Gastrocnemius medialis (tissue), 4 donors: ENCODE measurements around the gene CACUL1. TPM values are rescaled to one million over a fixed set of nuclear protein-coding genes. Genes with fewer than 3 reads are reported as not detected.
A peak's percentile ranks its signal among the peaks of the same experiment; 100 is the strongest.
"Not testable (repeated sequence)": the region's sequence is repeated elsewhere in the genome, so short reads cannot be mapped to it uniquely, and the experiment has no call there.

Experiments used
- ATAC-seq, 2 donors: fragments of 150-250 bp; one replicate each; pipeline ENCODE4 v1.9.1; 2016
- DNase-seq, 2 donors: peaks; one replicate each; pipeline ENCODE4 v3.0.0-alpha.2; 2019
- H3K27ac ChIP-seq, 4 donors: fragments of 200-600 bp; sonication (generic); 1 replicate in 1 of 4; 2 replicates in 3 of 4; pipeline ENCODE4 v1.5.1; 2016 to 2018; ENCODE audit warnings: mild to moderate bottlenecking in 2 of 4, moderate library complexity in 1 of 4
- H3K27me3 ChIP-seq, 3 donors: fragments of 200-600 bp; sonication (generic) in 2 of 3; 1 replicate in 1 of 3; 2 replicates in 2 of 3; pipeline versions ENCODE4 v1.5.1 to v1.6.0; 2016 to 2019; ENCODE audit warnings: mild to moderate bottlenecking in 1 of 3, moderate library complexity in 1 of 3
- H3K36me3 ChIP-seq, 2 donors: fragments of 200-600 bp; sonication (generic) in 1 of 2; one replicate each; pipeline ENCODE4 v1.5.1; 2017 to 2018
- H3K4me1 ChIP-seq, 2 donors: fragments of 200-600 bp; sonication (generic) in 1 of 2; one replicate each; pipeline ENCODE4 v1.5.1; 2016 to 2017; ENCODE audit warnings: mild to moderate bottlenecking in 2 of 2
- H3K4me3 ChIP-seq, 4 donors: fragments of 200-600 bp; sonication (generic) in 3 of 4; 1 replicate in 1 of 4; 2 replicates in 3 of 4; pipeline ENCODE4 v1.5.1; 2016 to 2019; ENCODE audit warnings: mild to moderate bottlenecking in 2 of 4
- H3K9me3 ChIP-seq, 3 donors: fragments of 200-600 bp; sonication (generic) in 2 of 3; 1 replicate in 1 of 3; 2 replicates in 2 of 3; pipeline ENCODE4 v1.5.1; 2016 to 2019
- POLR2A ChIP-seq, 2 donors: fragments of 450-650 bp; IDR thresholded peaks; one replicate each; pipeline ENCODE4 v1.6.1; 2017; ENCODE audit warnings: antibody characterized with exemption in 2 of 2, mild to moderate bottlenecking in 2 of 2, moderate library complexity in 2 of 2
- in situ Hi-C, 4 donors: fragments of 200-750 bp; cut with MboI; loops; one replicate each; pipeline versions ENCODE4 v1.15.0 to v1.8.0; 2017; ENCODE audit warnings: low sequenced_read_pairs in 4 of 4
- intact Hi-C: fragments of 100-400 bp; cut with DNase I; formaldehyde crosslinking; loops from one replicate; pipeline ENCODE4 v1.15.1; 2023; ENCODE audit warnings: low total_unique reads
- total RNA-seq, 4 donors: library from RNA; depleted of rRNA; stranded (reverse); fragments of >200 nt; gene quantifications; one replicate each; pipeline versions ENCODE4 v1.1.0 to v1.2.3, GENCODE V29; 2016
- TF ChIP-seq, protein P1 (sequence below), 5 experiments: fragments of 450-650 bp in 3 of 5; fragments of 200-600 bp in 2 of 5; sonication (generic) in 2 of 5; IDR thresholded peaks in 4 of 5; conservative IDR thresholded peaks in 1 of 5; 1 replicate in 4 of 5; 2 replicates in 1 of 5; pipeline ENCODE4 v1.5.1; 2016 to 2019; ENCODE audit warnings: antibody characterized with exemption in 5 of 5, mild to moderate bottlenecking in 3 of 5, moderate library complexity in 3 of 5

CACUL1 gene
- total RNA-seq, 4 donors from 2014 or later, result 28.5 to 59.5 (median 38.2) TPM

DNA sequence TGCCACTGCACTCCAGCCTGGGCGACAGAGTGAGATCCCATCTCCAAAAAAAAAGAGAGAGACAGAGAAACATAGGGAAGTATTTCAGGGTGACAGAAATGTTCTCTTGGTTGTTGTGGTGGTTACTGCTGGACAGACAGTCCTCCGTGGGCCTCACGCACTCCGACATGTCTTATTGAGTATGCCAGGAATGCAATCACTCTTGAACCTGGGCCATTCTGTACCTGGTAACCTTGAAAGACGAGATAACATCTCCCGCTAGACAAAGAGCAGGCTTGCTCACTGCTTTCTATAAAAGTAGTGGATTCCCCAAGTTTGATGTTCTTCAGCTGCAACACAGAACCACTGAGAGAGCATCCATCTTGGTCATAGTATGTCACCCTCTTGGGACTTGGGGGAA is 6.7 kb downstream of the CACUL1 start:
- Histone ChIP-seq H3K4me3 (no peak overlapping the region), H3K36me3 (no peaks in the 10 kb centered on the region), H3K27ac (no peak overlapping the region), H3K9me3 (no peaks in the 10 kb centered on the region), H3K4me1 (peaks cover 70 to 77% of the 10 kb centered on the region in 2 donors), H3K27me3 (no peaks in the 10 kb centered on the region)
- in situ Hi-C loops (no loop called here), intact Hi-C loops (no loop called here)
- ATAC-seq, result no peak
- TF ChIP-seq, protein P1, sequence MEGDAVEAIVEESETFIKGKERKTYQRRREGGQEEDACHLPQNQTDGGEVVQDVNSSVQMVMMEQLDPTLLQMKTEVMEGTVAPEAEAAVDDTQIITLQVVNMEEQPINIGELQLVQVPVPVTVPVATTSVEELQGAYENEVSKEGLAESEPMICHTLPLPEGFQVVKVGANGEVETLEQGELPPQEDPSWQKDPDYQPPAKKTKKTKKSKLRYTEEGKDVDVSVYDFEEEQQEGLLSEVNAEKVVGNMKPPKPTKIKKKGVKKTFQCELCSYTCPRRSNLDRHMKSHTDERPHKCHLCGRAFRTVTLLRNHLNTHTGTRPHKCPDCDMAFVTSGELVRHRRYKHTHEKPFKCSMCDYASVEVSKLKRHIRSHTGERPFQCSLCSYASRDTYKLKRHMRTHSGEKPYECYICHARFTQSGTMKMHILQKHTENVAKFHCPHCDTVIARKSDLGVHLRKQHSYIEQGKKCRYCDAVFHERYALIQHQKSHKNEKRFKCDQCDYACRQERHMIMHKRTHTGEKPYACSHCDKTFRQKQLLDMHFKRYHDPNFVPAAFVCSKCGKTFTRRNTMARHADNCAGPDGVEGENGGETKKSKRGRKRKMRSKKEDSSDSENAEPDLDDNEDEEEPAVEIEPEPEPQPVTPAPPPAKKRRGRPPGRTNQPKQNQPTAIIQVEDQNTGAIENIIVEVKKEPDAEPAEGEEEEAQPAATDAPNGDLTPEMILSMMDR (IDR thresholded peaks at IDR 0.05 in 4 of 5, conservative IDR thresholded peaks at IDR 0.05 in 1 of 5), result no peak
- no peak for TF ChIP-seq POLR2A (IDR thresholded peaks at IDR 0.05)
- DNase-seq, result no peak

DNA sequence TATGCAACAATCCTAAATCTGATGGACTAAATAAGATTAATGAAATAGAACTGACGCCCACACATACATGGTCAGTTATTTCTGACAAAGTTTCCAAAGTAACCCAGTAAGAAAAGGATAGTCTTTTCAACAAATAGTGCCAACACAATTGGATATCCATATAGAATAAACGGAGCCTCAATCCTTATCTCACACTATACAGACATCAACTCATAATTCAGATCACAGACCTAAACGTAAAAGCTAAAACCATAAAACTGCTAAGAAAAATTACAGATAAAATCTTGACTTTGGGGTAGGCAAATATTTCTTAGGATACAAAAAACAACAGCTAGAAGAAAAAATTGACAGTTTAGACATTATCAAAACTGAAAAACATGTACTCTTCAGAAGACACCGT is 8.5 kb downstream of the CACUL1 start:
- DNase-seq (no peak), ATAC-seq (no peak)
- no peaks in the 10 kb centered on the region for H3K36me3 ChIP-seq
- no peaks in the 10 kb centered on the region for H3K9me3 ChIP-seq
- no peak overlapping the region for H3K4me3 ChIP-seq
- H3K27ac ChIP-seq, result peak overlapping the region in 1 of 4 donors; percentile 12
- in situ Hi-C loops, result no loop called here
- TF ChIP-seq POLR2A (IDR thresholded peaks at IDR 0.05), result no peak
- TF ChIP-seq, protein P1 (IDR thresholded peaks at IDR 0.05 in 4 of 5, conservative IDR thresholded peaks at IDR 0.05 in 1 of 5), result no peak
- no peaks in the 10 kb centered on the region for H3K27me3 ChIP-seq
- H3K4me1 ChIP-seq, result peaks cover 70 to 77% of the 10 kb centered on the region in 2 donors
- intact Hi-C loops, result no loop called here

DNA sequence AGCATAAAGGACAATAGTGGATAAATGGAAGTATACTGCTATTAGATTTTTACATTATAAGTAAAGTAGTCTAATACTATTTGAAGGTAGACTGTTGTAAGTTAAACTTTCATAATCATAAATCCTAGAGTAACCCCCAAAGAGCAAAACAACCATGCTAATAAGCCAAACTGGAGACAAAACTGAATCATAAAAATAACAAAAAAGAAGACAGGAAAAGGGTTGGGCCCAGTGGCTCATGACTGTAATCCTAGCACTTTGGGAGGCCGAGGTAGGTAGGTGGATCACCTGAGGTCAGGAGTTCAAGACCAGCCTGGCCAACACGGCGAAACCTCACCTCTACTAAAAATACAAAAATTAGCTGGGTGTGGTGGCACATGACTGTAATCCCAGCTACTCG is 9.7 kb downstream of the CACUL1 start:
- no peak for TF ChIP-seq POLR2A (IDR thresholded peaks at IDR 0.05)
- TF ChIP-seq, protein P1 (IDR thresholded peaks at IDR 0.05 in 4 of 5, conservative IDR thresholded peaks at IDR 0.05 in 1 of 5), result no peak
- Histone ChIP-seq H3K9me3 (no peaks in the 10 kb centered on the region), H3K36me3 (no peaks in the 10 kb centered on the region), H3K27me3 (no peaks in the 10 kb centered on the region), H3K4me3 (no peak overlapping the region), H3K4me1 (peaks cover 65 to 68% of the 10 kb centered on the region in 2 donors), H3K27ac (peak overlapping the region; percentile 37 to 78 (median 54))
- DNase-seq (no peak), ATAC-seq (no peak)
- intact Hi-C loops, result no loop called here
- in situ Hi-C loops, result no loop called here

DNA sequence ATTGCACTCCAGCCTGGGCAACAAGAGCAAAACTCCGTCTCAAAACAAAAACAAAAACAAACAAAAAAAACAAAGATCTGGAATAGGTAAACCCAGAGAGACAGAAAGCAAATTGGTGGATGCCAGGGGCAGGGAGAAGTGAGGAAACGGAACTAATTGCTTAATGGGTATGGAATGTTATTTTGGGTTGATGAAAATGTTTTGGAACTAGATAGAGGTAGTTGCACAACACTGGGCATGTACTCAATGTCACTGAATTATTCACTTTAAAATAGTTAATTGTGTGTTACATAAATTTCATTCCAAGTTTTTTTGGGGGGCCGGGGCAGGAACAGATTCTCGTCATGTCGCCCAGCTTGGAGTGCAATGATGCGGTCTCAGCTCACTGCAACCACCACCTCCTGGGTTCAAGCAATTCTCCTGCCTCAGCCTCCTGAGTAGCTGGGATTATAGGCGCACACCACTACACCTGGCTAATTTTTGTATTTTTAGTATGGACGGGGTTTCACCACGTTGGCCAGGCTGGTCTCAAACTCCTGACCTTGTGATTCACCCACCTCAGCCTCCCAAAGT is 10.3 kb downstream of the CACUL1 start:
- intact Hi-C loops, DNase-seq, in situ Hi-C loops, H3K4me3 ChIP-seq, H3K27me3 ChIP-seq, H3K36me3 ChIP-seq, H3K9me3 ChIP-seq: not testable (repeated sequence)
- Histone ChIP-seq H3K4me1 (peaks cover 65 to 72% of the 10 kb centered on the region in 2 donors), H3K27ac (peak overlapping the region; percentile 37 to 78 (median 54))
- ATAC-seq, result peak; percentile 73 to 88

DNA sequence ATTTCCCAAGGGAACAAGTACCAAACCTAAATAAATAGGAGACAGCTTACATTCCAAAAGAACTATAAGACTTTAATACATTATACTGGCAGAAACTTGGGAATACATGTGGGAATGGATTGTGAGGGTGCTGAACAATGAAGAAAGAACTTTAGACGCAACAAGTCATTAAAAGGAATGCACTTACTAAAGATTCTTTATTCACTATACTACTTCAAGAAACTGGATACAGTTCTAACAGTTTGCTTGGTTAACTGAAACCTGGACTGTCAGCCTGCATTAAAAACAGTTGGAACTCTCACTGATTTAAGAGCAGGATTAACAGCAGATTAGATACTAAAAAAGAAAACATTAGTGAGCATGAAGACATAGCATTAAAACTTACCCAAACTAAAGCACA is 12.0 kb downstream of the CACUL1 start:
- Histone ChIP-seq H3K36me3 (no peaks in the 10 kb centered on the region), H3K4me3 (peak overlapping the region in 1 of 4 donors; percentile 7), H3K27ac (peak overlapping the region; percentile 36 to 78 (median 54)), H3K27me3 (no peaks in the 10 kb centered on the region), H3K4me1 (peaks cover 68 to 71% of the 10 kb centered on the region in 2 donors), H3K9me3 (no peaks in the 10 kb centered on the region)
- in situ Hi-C loops, result no loop called here
- ATAC-seq (no peak), DNase-seq (no peak)
- intact Hi-C loops, result no loop called here
- TF ChIP-seq, protein P1 (IDR thresholded peaks at IDR 0.05 in 4 of 5, conservative IDR thresholded peaks at IDR 0.05 in 1 of 5), result no peak
- no peak for TF ChIP-seq POLR2A (IDR thresholded peaks at IDR 0.05)
